ENCODE measurements around the gene MICAL3. TPM values are rescaled to one million over a fixed set of nuclear protein-coding genes. Genes with fewer than 3 reads are reported as not detected.
"Not testable (repeated sequence)": the region's sequence is repeated elsewhere in the genome, so short reads cannot be mapped to it uniquely, and the experiment has no call there.

The MICAL3 gene
- total and polyA plus RNA-seq, 2 experiments from 2014 or later, result 27.3 to 76.9 TPM

DNA sequence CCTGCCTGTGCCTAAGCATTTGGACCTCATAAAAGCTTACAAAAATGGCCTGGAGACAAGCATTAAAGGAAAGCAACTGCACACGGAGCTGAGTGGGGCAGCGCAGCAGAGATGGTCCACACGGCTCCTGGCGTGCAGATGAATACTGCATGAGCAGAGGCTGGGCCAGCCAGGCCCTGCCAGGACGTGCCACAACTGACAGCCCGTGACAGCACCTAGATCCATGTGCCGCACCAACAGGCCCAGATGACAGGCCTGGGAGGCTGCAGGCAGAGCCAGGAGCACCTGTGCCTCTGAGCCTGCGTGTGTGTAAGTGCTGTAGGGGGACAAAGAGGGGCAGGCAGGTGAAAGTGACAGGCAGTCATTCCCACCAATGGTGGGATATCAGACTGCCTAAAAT, 33.4 kb downstream of the MICAL3 start:
- no peaks in the 10 kb centered on the region for H3K27me3 ChIP-seq

DNA sequence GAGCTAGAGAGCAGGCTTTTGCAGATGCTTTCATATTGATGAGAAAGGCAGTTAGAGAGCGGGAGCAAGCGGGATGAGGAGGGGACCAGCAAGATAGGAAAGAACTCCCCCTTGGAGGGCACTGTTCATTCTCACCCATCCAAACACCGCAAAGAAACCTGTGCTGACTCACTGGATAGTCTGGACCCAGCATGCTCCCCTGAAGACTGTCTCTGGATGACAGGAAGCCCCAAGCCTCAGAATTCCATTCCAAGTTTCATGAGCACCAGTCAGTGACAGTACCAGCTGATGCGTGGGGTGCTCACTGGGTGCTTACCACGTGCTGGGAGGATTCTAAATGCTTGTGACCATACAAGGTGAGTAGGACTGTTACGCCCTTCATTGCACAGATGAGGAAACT, 34.2 kb downstream of the MICAL3 start:
- no peak overlapping the region for H3K27ac ChIP-seq
- no peak for DNase-seq (ENCODE audit: low read depth in 1 of 2, low spot score in 1 of 2)
- TF ChIP-seq, protein P1, sequence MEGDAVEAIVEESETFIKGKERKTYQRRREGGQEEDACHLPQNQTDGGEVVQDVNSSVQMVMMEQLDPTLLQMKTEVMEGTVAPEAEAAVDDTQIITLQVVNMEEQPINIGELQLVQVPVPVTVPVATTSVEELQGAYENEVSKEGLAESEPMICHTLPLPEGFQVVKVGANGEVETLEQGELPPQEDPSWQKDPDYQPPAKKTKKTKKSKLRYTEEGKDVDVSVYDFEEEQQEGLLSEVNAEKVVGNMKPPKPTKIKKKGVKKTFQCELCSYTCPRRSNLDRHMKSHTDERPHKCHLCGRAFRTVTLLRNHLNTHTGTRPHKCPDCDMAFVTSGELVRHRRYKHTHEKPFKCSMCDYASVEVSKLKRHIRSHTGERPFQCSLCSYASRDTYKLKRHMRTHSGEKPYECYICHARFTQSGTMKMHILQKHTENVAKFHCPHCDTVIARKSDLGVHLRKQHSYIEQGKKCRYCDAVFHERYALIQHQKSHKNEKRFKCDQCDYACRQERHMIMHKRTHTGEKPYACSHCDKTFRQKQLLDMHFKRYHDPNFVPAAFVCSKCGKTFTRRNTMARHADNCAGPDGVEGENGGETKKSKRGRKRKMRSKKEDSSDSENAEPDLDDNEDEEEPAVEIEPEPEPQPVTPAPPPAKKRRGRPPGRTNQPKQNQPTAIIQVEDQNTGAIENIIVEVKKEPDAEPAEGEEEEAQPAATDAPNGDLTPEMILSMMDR (IDR thresholded peaks at IDR 0.05; ENCODE audit: low read depth, low read length), result no peak
- no peaks in the 10 kb centered on the region for H3K9me3 ChIP-seq (ENCODE audit: low read depth)
- H3K27me3 ChIP-seq, result no peaks in the 10 kb centered on the region
- no peaks in the 10 kb centered on the region for H3K36me3 ChIP-seq
- H3K4me1 ChIP-seq (ENCODE audit: low read depth), result no peaks in the 10 kb centered on the region
- no peak overlapping the region for H3K4me3 ChIP-seq

More for the DNA sequence above, 33.4 kb downstream of the MICAL3 start:
- Histone ChIP-seq H3K4me1 (ENCODE audit: low read depth) (no peaks in the 10 kb centered on the region), H3K36me3 (no peaks in the 10 kb centered on the region), H3K9me3 (ENCODE audit: low read depth) (no peaks in the 10 kb centered on the region), H3K4me3 (no peak overlapping the region), H3K27ac (no peak overlapping the region)
- no peak for DNase-seq (ENCODE audit: low read depth in 1 of 2, low spot score in 1 of 2)
- TF ChIP-seq, protein P1 (IDR thresholded peaks at IDR 0.05; ENCODE audit: low read depth, low read length), result no peak

DNA sequence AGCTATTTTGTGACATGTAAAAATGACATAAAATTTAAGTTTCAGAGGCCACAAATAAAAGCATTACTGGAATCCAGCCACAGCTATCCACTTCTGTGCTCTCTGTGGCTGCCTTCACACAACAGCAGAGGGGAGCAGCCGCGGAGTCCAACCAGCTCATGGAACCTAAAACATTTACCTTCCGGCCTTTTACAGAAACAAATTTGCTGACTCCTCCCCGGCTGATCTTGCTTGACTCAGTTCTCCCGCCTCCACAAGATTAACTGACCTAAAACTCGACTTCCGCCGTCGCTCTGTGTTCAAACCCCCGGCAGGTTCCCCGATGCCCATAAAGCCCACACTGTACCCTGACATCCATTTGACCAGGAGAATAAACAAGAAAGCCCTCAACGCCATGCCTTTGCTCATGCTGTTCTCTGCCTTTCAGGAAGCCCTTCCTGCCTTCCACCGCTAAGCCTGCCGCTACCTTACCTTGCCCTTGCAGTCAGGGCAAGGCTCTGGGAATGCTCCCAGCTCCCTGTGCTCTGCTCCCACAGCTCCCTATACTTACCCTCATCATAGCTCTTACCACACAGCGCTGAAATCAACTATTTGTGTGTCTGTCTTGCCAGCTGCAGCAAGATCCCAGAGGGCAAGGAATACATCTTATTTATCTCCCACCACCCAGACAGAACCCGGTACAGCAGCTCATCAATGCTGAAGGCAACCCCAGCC, 35.4 kb downstream of the MICAL3 start:
- TF ChIP-seq, protein P1 (IDR thresholded peaks at IDR 0.05; ENCODE audit: low read depth, low read length), result no peak
- H3K27me3 ChIP-seq, result no peaks in the 10 kb centered on the region
- no peaks in the 10 kb centered on the region for H3K4me1 ChIP-seq (ENCODE audit: low read depth)
- no peak for DNase-seq (ENCODE audit: low read depth in 1 of 2, low spot score in 1 of 2)
- H3K36me3 ChIP-seq, result no peaks in the 10 kb centered on the region
- H3K4me3 ChIP-seq, result no peak overlapping the region
- no peak overlapping the region for H3K27ac ChIP-seq
- no peaks in the 10 kb centered on the region for H3K9me3 ChIP-seq (ENCODE audit: low read depth)

DNA sequence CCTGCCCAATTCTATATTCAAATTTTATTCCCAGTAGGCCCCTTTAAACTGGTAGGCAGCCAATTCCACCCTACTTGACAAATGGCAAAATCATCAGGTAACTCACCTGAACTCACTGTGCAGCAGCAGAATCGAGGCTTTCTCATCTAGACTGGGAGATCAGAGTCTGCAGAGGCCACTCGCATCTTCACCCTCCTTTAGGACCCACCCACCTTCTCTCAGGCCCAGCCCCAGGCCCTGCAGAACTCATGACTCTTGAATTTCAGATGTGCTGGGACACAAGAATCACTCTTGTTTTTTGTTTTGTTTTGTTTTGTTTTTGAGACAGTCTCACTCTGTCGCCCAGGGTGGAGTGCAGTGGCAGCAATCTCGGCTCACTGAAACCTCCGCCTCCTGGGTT, 38.8 kb downstream of the MICAL3 start:
- no peaks in the 10 kb centered on the region for H3K27me3 ChIP-seq
- no peak overlapping the region for H3K4me3 ChIP-seq
- TF ChIP-seq, protein P1 (IDR thresholded peaks at IDR 0.05; ENCODE audit: low read depth, low read length), result no peak
- H3K9me3 ChIP-seq (ENCODE audit: low read depth), result no peaks in the 10 kb centered on the region
- H3K4me1 ChIP-seq (ENCODE audit: low read depth), result peaks cover 9% of the 10 kb centered on the region
- H3K36me3 ChIP-seq, result no peaks in the 10 kb centered on the region
- no peak overlapping the region for H3K27ac ChIP-seq
- DNase-seq (ENCODE audit: low read depth in 1 of 2, low spot score in 1 of 2), result no peak

DNA sequence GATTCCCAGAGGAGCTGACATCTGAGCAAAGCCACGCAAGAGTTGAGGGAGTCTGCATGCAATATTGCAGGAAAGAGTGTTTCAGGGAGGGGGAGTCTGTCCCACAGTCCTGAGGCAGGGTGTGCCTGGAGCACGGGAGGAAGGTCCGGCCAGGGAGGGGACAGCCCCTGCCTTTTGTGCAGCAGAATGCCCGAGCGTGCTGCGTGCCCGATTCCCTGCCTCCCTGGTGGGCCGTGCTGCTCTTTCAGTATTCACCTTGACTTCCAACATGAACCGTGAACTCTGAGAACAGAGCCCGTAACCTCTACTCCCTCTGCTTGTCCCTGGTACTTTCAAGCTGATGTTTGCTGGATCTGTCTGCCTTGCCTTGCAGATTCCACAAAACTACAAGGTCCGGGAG, 39.3 kb downstream of the MICAL3 start:
- H3K27ac ChIP-seq; H3K4me3 ChIP-seq; H3K9me3 ChIP-seq (ENCODE audit: low read depth); H3K36me3 ChIP-seq; H3K27me3 ChIP-seq; DNase-seq (ENCODE audit: low read depth in 1 of 2, low spot score in 1 of 2): not testable (repeated sequence)
- peaks cover 14% of the 10 kb centered on the region for H3K4me1 ChIP-seq (ENCODE audit: low read depth)

DNA sequence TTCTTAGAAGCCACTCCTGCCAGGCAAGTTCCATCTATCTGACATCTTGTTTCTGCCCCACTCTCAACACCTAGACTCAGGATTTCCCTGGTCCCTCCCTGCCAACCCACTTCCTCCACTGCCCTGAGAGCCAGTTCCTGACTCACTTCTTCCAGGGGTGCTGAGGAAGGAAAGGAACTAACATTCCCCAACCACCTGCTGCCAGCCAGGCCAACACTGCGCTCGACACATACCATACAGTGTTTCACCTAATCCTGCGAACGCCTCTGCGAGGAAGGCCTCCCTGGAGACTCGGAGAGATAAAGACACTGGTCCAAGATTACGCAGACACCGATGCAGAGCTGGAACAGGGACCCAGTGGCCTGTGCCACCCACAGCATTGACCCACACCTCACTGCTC, 40.2 kb downstream of the MICAL3 start:
- no peak overlapping the region for H3K4me3 ChIP-seq
- H3K4me1 ChIP-seq (ENCODE audit: low read depth), result peaks cover 19% of the 10 kb centered on the region
- TF ChIP-seq, protein P1 (IDR thresholded peaks at IDR 0.05; ENCODE audit: low read depth, low read length), result no peak
- no peaks in the 10 kb centered on the region for H3K27me3 ChIP-seq
- no peaks in the 10 kb centered on the region for H3K36me3 ChIP-seq
- no peak for DNase-seq (ENCODE audit: low read depth in 1 of 2, low spot score in 1 of 2)
- H3K9me3 ChIP-seq (ENCODE audit: low read depth), result no peaks in the 10 kb centered on the region
- no peak overlapping the region for H3K27ac ChIP-seq
